Measurements from ENCODE around the gene MACROH2A1.

DNA sequence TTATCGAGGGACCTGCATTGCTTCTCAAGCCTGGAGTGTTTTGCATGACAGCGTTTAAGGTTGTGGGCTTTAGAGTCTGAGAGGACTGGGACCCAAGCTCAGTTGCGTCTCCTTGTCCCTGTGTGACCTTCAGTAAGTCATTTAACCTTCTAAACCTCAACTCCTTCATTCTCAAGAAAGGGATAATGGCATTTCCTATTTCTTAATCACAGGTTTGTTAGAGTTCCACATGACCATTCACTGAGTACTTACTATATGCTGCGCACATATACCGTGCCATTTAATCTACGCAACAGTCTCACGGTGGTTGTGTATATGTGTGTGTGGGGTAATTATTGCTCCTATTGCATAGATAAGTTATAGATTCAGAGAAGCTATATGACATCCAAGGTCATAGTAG is 76.3 kb downstream of the MACROH2A1 start:
- no peak for TF ChIP-seq POLR2A (IDR thresholded peaks at IDR 0.05)
- TF ChIP-seq, protein P1, sequence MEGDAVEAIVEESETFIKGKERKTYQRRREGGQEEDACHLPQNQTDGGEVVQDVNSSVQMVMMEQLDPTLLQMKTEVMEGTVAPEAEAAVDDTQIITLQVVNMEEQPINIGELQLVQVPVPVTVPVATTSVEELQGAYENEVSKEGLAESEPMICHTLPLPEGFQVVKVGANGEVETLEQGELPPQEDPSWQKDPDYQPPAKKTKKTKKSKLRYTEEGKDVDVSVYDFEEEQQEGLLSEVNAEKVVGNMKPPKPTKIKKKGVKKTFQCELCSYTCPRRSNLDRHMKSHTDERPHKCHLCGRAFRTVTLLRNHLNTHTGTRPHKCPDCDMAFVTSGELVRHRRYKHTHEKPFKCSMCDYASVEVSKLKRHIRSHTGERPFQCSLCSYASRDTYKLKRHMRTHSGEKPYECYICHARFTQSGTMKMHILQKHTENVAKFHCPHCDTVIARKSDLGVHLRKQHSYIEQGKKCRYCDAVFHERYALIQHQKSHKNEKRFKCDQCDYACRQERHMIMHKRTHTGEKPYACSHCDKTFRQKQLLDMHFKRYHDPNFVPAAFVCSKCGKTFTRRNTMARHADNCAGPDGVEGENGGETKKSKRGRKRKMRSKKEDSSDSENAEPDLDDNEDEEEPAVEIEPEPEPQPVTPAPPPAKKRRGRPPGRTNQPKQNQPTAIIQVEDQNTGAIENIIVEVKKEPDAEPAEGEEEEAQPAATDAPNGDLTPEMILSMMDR (IDR thresholded peaks at IDR 0.05): no peak
- TF ChIP-seq EP300 (IDR thresholded peaks at IDR 0.05): no peak
